Measurements from ENCODE around the gene MEGF11.
A peak's percentile ranks its signal among the peaks of the same experiment; 100 is the strongest.

The MEGF11 gene

DNA sequence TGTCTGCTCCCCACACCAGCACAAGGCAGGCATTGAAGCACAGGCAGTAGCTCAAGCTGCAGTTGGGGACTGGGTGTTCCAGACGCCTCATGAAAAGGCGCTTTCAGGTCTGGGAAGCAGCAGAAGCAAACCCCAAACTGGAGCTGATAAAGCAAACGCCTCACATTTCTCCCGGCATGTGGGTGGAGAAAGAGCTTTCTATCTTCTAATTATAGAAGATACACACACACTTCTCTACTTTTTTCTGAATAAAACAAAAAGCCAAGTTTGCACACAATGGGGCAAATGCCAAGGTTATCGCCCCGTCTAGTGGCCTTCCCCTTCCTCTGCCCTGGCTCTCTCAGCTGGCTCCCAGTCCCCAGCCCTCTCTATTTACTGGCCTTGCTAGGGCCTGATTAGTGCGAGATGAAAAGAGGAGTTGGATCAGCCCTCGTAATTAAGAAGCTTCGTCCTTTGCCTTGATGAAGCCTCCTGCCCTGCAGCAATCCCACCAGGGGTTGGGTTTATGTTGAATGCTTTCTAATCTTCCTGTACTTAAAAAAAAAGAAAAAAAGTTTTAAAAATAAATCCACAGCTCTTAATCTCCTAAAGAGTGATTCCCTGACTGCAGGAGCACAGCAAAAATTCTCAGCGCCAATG, 120.2 kb downstream of the MEGF11 start:
- H3K4me1 Mint-ChIP-seq (ENCODE audit: low read depth) = peaks cover 2% of the 10 kb centered on the region
- H3K4me3 Mint-ChIP-seq = no peak overlapping the region
- DNase-seq (ENCODE audit: low spot score) = no peak
- no peaks in the 10 kb centered on the region for H3K9me3 Mint-ChIP-seq
- H3K27ac Mint-ChIP-seq = no peak overlapping the region
- H3K36me3 Mint-ChIP-seq (ENCODE audit: low read depth) = no peaks in the 10 kb centered on the region
- H3K27me3 Mint-ChIP-seq (ENCODE audit: low read depth) = peaks cover 3% of the 10 kb centered on the region

DNA sequence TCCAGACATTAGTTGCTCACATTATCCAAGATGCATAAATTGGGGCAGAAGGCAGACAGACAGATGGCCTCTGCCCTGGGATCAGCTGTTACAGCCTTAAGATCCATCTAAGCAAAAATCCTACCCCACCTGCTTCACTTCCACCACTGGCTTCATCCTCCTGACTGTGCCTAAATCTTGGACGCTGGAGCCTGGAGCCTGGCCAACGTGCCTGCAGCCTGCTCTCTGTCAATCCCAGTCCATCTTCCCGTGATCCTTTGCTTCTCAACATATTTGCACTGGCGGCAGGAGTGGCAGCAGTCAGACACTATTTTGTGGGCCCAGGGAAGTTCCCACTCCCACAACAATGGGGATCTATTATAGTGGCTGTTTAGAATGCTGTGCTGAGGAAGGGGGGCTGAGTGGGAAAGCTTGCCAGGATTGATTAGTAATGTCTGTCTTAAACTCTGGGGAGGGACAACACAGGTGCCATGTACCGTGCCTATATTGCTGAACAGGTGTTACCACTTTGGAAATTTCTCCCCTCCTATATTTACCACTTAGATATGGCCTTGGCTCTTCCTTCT, 121.2 kb downstream of the MEGF11 start:
- Mint-ChIP-seq H3K4me1 (ENCODE audit: low read depth) (peaks cover 2% of the 10 kb centered on the region), H3K27ac (no peak overlapping the region), H3K4me3 (no peak overlapping the region), H3K27me3 (ENCODE audit: low read depth) (peaks cover 3% of the 10 kb centered on the region), H3K9me3 (no peaks in the 10 kb centered on the region), H3K36me3 (ENCODE audit: low read depth) (no peaks in the 10 kb centered on the region)
- no peak for DNase-seq (ENCODE audit: low spot score)

DNA sequence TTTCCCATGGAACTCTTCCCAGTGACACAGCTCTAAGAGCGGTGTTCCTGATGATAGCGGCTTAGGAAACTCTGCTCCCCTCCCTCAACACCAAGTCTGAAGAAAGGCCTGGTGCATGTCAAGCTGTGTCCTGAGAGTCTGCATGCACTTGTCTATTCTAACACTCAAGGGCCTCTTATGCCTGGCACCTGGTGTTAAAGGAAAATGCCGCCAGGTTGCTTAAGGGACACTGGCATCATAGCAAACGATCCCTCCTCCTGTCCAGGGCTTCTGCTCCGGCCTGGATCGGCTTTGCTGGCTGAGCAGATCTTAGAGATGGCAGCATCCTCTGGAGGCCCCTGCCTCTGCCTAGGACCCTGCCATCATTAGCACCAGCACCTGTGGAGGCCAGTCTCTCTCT, 121.7 kb downstream of the MEGF11 start:
- Mint-ChIP-seq H3K27ac (no peak overlapping the region), H3K4me3 (no peak overlapping the region), H3K9me3 (no peaks in the 10 kb centered on the region), H3K27me3 (ENCODE audit: low read depth) (peaks cover 3% of the 10 kb centered on the region), H3K36me3 (ENCODE audit: low read depth) (no peaks in the 10 kb centered on the region), H3K4me1 (ENCODE audit: low read depth) (peaks cover 2% of the 10 kb centered on the region)
- DNase-seq (ENCODE audit: low spot score) = no peak

DNA sequence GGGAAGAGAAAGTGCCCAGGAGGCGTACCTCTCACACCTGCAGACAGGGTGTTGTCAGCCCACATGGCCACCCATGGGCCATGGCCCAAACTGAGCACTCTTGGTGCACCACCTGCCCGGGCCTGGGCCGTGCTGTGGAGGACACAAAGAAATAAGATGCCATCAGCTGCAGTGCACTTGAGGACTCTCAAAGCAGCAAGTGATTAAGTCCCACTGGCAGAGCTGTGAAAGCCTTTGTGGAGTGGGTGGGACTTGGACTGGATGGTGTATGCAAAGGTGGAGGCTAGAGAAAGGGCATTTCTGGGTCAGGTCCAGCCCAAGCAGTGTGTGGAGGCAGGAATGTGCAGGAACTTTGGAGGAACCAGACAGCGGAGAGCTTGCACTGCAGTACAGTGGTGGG, 122.3 kb downstream of the MEGF11 start:
- Mint-ChIP-seq H3K27me3 (ENCODE audit: low read depth) (peaks cover 3% of the 10 kb centered on the region), H3K36me3 (ENCODE audit: low read depth) (no peaks in the 10 kb centered on the region), H3K27ac (no peak overlapping the region), H3K4me1 (ENCODE audit: low read depth) (peaks cover 2% of the 10 kb centered on the region), H3K9me3 (no peaks in the 10 kb centered on the region), H3K4me3 (no peak overlapping the region)
- DNase-seq (ENCODE audit: low spot score) = no peak

DNA sequence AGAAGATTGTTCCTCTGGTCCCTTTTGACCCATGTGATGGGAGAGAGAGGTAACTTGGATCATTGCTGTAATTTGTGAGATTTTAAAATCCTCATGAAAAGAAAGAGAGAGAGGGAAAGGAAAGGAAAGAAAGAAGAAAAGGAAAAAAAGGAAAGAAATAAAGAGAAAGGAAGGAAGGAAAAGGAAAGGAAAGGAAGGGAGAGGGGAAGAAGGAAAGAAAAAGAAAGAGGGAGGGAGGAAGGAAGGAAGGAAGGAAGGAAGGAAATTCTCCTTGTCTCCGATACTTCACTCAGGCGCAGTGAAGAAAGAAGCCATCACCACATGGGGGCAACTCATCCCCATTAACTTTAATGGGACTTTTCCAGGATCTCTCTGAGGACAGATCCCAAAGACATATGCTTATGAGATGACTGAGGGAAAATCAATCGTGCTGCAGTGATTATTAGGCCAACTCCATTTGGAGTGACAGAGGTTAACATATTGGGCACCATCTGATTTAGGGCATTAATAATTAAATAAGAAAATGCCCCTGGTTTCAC, 123.0 kb downstream of the MEGF11 start:
- Mint-ChIP-seq H3K27me3 (ENCODE audit: low read depth) (peaks cover 3% of the 10 kb centered on the region), H3K4me3 (no peak overlapping the region), H3K9me3 (no peaks in the 10 kb centered on the region), H3K27ac (no peak overlapping the region), H3K36me3 (ENCODE audit: low read depth) (no peaks in the 10 kb centered on the region), H3K4me1 (ENCODE audit: low read depth) (peaks cover 2% of the 10 kb centered on the region)
- no peak for DNase-seq (ENCODE audit: low spot score)

DNA sequence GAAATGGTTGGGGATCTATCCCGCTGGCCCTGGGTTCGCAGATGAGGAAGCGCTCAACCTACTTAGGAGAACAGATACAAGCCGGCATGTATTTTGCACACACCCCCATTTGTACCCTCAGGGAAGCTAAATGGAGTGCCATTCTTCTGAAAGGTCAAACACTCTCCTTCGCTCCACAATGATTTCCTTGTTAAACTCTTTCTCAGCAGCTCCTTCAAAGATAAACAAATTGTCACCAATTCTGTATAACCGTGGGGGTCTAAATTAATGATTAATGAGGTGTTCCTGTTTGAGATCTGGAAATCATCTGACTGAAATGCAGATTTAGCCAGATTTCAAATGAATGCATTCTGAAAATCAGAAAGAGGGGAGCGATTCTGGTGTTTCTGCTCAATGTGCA, 124.0 kb downstream of the MEGF11 start:
- DNase-seq (ENCODE audit: low spot score) = no peak
- no peaks in the 10 kb centered on the region for H3K4me1 Mint-ChIP-seq (ENCODE audit: low read depth)
- no peak overlapping the region for H3K27ac Mint-ChIP-seq
- H3K4me3 Mint-ChIP-seq = no peak overlapping the region
- no peaks in the 10 kb centered on the region for H3K36me3 Mint-ChIP-seq (ENCODE audit: low read depth)
- H3K9me3 Mint-ChIP-seq = no peaks in the 10 kb centered on the region
- peaks cover 3% of the 10 kb centered on the region for H3K27me3 Mint-ChIP-seq (ENCODE audit: low read depth)

DNA sequence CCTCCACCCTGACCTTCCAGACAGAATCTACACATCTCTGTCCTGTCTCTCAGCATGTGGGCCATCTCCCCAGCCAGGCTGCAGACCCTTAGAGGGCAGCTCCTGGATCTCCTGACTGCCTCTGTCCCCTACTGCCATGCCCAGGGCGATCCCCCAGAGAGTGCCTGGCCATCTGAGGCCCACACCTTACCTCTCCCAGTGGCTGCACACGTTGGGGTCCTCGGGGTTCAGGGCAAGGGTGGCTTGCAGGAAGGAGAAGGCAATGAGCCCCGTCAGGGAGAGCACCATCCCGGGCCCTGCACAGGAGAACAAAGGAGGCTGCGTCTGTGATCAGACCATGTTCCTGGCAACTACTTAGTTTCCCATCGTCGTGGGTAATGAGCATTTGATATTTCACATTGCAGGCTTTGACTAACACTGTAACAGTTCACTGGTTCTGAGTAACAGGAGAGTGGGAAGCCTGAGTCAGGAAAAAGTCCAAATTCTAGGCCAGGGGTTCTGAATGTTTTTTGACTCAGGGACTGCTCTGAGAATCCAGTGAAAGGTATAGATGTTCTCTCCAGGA, 125.4 kb downstream of the MEGF11 start:
- Mint-ChIP-seq H3K9me3 (no peaks in the 10 kb centered on the region), H3K27me3 (ENCODE audit: low read depth) (peaks cover 3% of the 10 kb centered on the region), H3K36me3 (ENCODE audit: low read depth) (no peaks in the 10 kb centered on the region), H3K4me1 (ENCODE audit: low read depth) (no peaks in the 10 kb centered on the region), H3K27ac (no peak overlapping the region), H3K4me3 (no peak overlapping the region)
- no peak for DNase-seq (ENCODE audit: low spot score)

DNA sequence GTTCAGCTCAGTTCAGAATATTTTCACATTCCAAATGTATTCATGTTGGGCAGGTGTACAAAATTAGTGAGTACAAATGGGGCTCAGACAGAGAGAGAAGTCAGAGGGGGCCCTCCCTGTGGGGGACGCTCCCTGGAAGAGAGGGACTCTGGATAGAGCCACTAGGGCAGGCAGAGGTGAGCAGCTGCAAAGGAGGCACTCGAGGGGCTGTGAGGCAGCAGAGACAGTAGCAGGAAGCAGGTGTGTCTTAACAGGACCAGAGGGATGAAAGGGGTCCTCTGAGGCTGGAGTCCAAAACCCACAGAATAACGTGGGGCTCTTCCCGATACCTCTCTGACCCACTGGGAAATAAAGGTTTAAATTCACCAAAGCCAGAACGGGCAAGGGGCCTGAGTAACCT, 127.1 kb downstream of the MEGF11 start:
- Mint-ChIP-seq H3K27me3 (ENCODE audit: low read depth) (peaks cover 4% of the 10 kb centered on the region), H3K27ac (no peak overlapping the region)

DNA sequence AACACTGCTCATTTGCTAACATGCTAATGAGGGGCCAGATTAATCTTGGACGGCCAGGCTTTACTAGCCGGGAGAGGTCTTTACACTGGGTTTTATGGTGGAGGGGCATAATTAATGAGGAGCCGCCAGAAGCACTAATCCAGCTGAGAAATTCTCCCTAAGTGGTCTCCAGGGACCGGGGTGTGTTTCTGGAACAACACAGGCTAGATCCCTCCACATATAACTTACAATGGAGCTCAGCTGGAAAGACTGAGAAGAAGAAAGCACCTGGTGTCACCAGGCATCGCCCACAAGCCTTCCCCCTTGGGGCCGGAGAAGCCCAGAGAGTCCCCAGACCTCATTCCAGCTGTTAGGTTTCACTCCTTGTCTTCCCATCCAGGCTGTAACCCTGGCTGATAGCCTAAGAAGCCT, 127.5 kb downstream of the MEGF11 start:
- Mint-ChIP-seq H3K9me3 (no peaks in the 10 kb centered on the region), H3K27ac (no peak overlapping the region), H3K4me3 (no peak overlapping the region), H3K27me3 (ENCODE audit: low read depth) (peaks cover 8% of the 10 kb centered on the region), H3K36me3 (ENCODE audit: low read depth) (no peaks in the 10 kb centered on the region), H3K4me1 (ENCODE audit: low read depth) (no peaks in the 10 kb centered on the region)
- no peak for DNase-seq (ENCODE audit: low spot score)

More for the DNA sequence above, 127.1 kb downstream of the MEGF11 start:
- no peaks in the 10 kb centered on the region for H3K9me3 Mint-ChIP-seq
- H3K36me3 Mint-ChIP-seq (ENCODE audit: low read depth) = no peaks in the 10 kb centered on the region
- no peak for DNase-seq (ENCODE audit: low spot score)
- no peak overlapping the region for H3K4me3 Mint-ChIP-seq
- no peaks in the 10 kb centered on the region for H3K4me1 Mint-ChIP-seq (ENCODE audit: low read depth)

DNA sequence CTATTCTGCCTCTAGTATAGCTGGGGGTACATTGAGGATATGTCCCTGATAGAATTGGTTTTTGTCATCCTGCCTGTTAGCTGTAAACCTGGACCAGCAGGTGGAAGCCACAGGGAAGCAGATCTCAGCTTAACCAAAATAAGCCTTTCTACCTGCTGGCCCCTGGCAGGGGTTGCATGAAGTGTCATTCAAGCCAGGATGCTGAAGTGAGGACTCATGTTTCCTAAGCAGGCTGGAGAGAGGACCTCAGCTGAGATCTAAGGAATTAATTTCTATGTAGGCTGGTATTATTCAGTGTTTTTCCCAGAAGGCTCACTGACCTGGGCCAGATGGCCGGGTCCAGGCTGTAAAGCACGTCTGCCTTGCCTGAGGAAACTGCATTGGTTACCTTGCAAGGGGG, 128.9 kb downstream of the MEGF11 start:
- H3K4me1 Mint-ChIP-seq (ENCODE audit: low read depth) = no peaks in the 10 kb centered on the region
- DNase-seq (ENCODE audit: low spot score) = no peak
- H3K27me3 Mint-ChIP-seq (ENCODE audit: low read depth) = peaks cover 7% of the 10 kb centered on the region
- no peak overlapping the region for H3K27ac Mint-ChIP-seq
- no peak overlapping the region for H3K4me3 Mint-ChIP-seq
- H3K9me3 Mint-ChIP-seq = no peaks in the 10 kb centered on the region
- H3K36me3 Mint-ChIP-seq (ENCODE audit: low read depth) = no peaks in the 10 kb centered on the region

DNA sequence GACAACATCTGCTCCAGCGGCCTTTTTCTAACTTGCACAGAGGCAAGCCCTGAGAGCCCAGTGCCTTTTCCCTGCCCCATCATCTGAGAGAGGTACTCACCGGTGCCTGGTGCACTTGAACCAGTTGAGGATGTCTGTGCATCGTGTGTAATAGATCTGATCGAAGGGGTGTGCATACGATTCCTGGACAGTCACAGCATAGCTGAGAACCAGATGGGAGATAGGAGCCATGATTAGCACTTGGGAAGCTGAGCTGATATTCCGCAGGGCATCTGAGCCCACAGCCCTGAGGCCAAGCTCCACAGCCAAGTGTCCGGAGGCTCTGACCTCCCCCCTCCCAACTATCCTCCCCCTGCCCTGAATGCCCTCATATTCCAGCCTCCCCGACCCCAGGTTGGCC, 129.8 kb downstream of the MEGF11 start:
- Mint-ChIP-seq H3K27me3 (ENCODE audit: low read depth) (peaks cover 6% of the 10 kb centered on the region), H3K27ac (no peak overlapping the region), H3K9me3 (no peaks in the 10 kb centered on the region), H3K4me1 (ENCODE audit: low read depth) (no peaks in the 10 kb centered on the region), H3K36me3 (ENCODE audit: low read depth) (no peaks in the 10 kb centered on the region), H3K4me3 (no peak overlapping the region)
- DNase-seq (ENCODE audit: low spot score) = no peak

DNA sequence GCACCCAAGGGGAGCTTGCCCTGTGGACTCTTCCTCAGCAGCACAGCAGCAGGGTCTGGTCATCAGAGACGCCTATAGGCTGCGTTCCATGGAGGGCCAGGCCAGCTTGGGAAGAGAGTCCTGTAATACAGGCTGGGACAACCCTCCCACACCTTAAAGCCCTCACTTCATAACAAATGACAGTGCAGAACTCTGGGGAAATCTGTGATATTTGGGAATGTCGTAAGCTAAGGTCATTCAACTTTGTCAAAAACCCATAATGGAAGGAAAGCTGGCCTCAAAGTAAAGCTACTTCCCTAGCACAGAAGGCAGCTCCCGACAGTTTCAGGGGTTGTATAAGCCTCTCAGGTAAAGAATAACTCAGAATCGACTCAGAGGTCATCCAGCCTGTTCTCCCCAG, 133.1 kb downstream of the MEGF11 start:
- H3K9me3 Mint-ChIP-seq = no peaks in the 10 kb centered on the region
- no peak for DNase-seq (ENCODE audit: low spot score)
- H3K4me1 Mint-ChIP-seq (ENCODE audit: low read depth) = peaks cover 6% of the 10 kb centered on the region
- no peak overlapping the region for H3K27ac Mint-ChIP-seq
- no peak overlapping the region for H3K4me3 Mint-ChIP-seq
- H3K36me3 Mint-ChIP-seq (ENCODE audit: low read depth) = no peaks in the 10 kb centered on the region
- H3K27me3 Mint-ChIP-seq (ENCODE audit: low read depth) = peaks cover 16% of the 10 kb centered on the region

DNA sequence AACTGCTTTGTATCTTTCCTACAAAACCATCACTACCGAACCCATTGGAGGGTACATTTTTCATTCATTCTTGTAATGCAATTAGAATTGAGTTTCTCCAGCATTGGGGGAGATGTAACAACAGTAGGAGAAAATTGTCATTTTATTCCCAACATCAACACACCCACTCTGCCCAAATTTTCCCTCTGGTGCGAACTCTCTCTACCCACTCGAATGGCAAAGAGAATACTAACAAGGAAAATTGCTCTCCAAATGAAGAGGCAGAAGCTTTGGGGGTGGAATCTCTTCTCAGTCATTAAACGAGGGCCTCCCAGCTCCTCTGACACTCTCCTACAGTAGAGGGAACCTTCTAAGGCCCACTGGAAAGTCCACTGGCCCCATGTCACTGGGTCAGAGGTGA, 135.7 kb downstream of the MEGF11 start:
- no peaks in the 10 kb centered on the region for H3K9me3 Mint-ChIP-seq
- no peak overlapping the region for H3K27ac Mint-ChIP-seq
- peaks cover 6% of the 10 kb centered on the region for H3K4me1 Mint-ChIP-seq (ENCODE audit: low read depth)
- DNase-seq (ENCODE audit: low spot score) = no peak
- peaks cover 17% of the 10 kb centered on the region for H3K27me3 Mint-ChIP-seq (ENCODE audit: low read depth)
- no peaks in the 10 kb centered on the region for H3K36me3 Mint-ChIP-seq (ENCODE audit: low read depth)
- H3K4me3 Mint-ChIP-seq = no peak overlapping the region

DNA sequence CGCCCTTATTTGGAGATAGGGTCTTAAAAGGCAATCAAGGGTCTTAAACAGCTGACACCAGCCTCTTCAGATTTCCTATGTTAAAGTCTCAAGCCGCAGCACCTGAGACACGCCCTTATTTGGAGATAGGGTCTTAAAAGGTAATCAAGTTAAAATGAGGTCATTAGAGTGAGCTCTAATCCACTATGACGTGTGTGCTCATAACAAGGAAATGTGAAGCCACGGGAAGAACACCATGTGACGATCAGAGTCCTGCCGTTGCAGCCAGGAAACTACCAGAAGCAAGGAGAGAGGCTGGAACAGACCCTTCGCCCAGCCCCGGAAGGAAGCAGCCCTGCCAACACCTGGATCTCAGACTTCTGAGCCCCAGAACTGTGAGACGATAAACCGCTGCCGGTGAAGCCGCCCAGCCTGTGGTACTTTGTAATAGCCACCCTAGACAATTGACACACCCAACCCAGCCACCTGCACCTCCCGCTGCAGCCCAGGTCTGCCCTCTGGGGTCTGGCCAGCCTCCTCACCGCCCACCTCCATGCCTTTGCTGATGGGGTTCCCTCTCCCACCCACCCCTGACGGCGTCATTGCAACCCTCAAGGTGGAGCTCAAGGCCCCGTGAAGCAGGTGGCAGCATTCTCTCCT, 137.9 kb downstream of the MEGF11 start:
- no peak overlapping the region for H3K27ac Mint-ChIP-seq

More for the DNA sequence above, 137.9 kb downstream of the MEGF11 start:
- Mint-ChIP-seq H3K36me3 (ENCODE audit: low read depth) (no peaks in the 10 kb centered on the region), H3K4me3 (peak overlapping the region; percentile 32), H3K4me1 (ENCODE audit: low read depth) (peaks cover 6% of the 10 kb centered on the region), H3K27me3 (ENCODE audit: low read depth) (peaks cover 16% of the 10 kb centered on the region), H3K9me3 (no peaks in the 10 kb centered on the region)
- DNase-seq (ENCODE audit: low spot score) = no peak

All from T-helper 2 cell treated with Interferon-gamma antibody and Interleukin-4, amounts not matched to agents 5 μg/mL and 100 μg/mL, for 36 hours (primary cell).